H1 (cell line): ENCODE data around the gene CEMIP2. TPM values are rescaled to one million over a fixed set of nuclear protein-coding genes. Genes with fewer than 3 reads are reported as not detected.

Source experiments
- CTCF ChIA-PET: fragments of 300-600 bp; sonication (Branson Sonifier 250); formaldehyde crosslinking; loops from one replicate; lab custom pipeline; 2021; ENCODE audit not compliant: partially characterized antibody; lab: Charles Lee
- POLR2A ChIA-PET: fragments of 300-600 bp; sonication (Branson Sonifier 250); formaldehyde crosslinking; loops from one replicate; lab custom pipeline; 2021; ENCODE audit warnings: inconsistent platforms; ENCODE audit not compliant: partially characterized antibody; lab: Charles Lee
- DNase-seq, 2 experiments: peaks; one replicate each; pipeline versions ENCODE4 v3.0.0 to v3.0.0-alpha.2; 2010 to 2022; ENCODE audit warnings: low spot score in 2 of 2, low read depth in 1 of 2, mixed read lengths in 1 of 2
- FAIRE-seq: peaks from 2 replicates; lab custom pipeline; 2011; peaks lifted over from hg19 to GRCh38; lab: Jason Lieb, UNC
- H2AFZ ChIP-seq: 2 replicates; pipeline ENCODE4 v1.8.1; 2012; ENCODE audit warnings: low read length, inconsistent platforms
- H2AK5ac ChIP-seq: 2 replicates; pipeline ENCODE4 v1.6.1; 2013; ENCODE audit warnings: low read depth, low read length
- H2BK120ac ChIP-seq: replicated peaks from 2 replicates; pipeline ENCODE3; 2013; ENCODE audit warnings: low read depth, low read length, inconsistent platforms
- H2BK12ac ChIP-seq: 2 replicates; pipeline ENCODE4 v1.6.1; 2013; ENCODE audit warnings: low read depth, low read length
- H2BK15ac ChIP-seq: 2 replicates; pipeline ENCODE4 v1.6.1; 2013; ENCODE audit warnings: low read length
- H2BK20ac ChIP-seq: 2 replicates; pipeline ENCODE4 v1.6.1; 2013; ENCODE audit warnings: low read length
- H2BK5ac ChIP-seq: 2 replicates; pipeline ENCODE4 v1.6.1; 2013; ENCODE audit warnings: low read depth, low read length
- H3K14ac ChIP-seq: 2 replicates; pipeline ENCODE4 v1.6.1; 2013; ENCODE audit warnings: inconsistent platforms; ENCODE audit not compliant: insufficient read length
- H3K18ac ChIP-seq: 2 replicates; pipeline ENCODE4 v1.6.1; 2013; ENCODE audit warnings: low read length; ENCODE audit errors: extremely low read depth
- H3K23ac ChIP-seq: 2 replicates; pipeline ENCODE4 v1.6.1; 2013; ENCODE audit warnings: inconsistent platforms; ENCODE audit not compliant: insufficient read length
- H3K23me2 ChIP-seq: 2 replicates; pipeline ENCODE4 v1.6.1; 2013; ENCODE audit warnings: low read depth, low read length
- H3K27ac ChIP-seq: 2 replicates; pipeline ENCODE4 v1.6.1; 2011; ENCODE audit warnings: low read depth, low read length, inconsistent platforms
- H3K27me3 ChIP-seq, 4 experiments: replicated peaks in 1 of 4; 1 replicate in 1 of 4; 2 replicates in 3 of 4; pipeline versions ENCODE4 v1.6.1 to v1.8.1; 2011 to 2013; ENCODE audit warnings: low read length in 3 of 4, mild to moderate bottlenecking in 3 of 4, inconsistent platforms in 2 of 4, mixed read lengths in 2 of 4, moderate library complexity in 1 of 4; ENCODE audit not compliant: control insufficient read depth in 3 of 4, insufficient read depth in 3 of 4; ENCODE audit errors: extremely low read depth in 1 of 4
- H3K36me3 ChIP-seq, 4 experiments: 2 replicates each; pipeline versions ENCODE4 v1.6.1 to v1.8.1; 2011 to 2013; ENCODE audit warnings: mild to moderate bottlenecking in 4 of 4, low read length in 3 of 4, moderate library complexity in 2 of 4, control low read depth in 1 of 4, inconsistent platforms in 1 of 4; ENCODE audit not compliant: insufficient read depth in 4 of 4, control insufficient read depth in 2 of 4
- H3K4ac ChIP-seq: replicated peaks from 2 replicates; pipeline ENCODE3; 2013; ENCODE audit warnings: low read length, low read depth, mixed read lengths, inconsistent platforms; ENCODE audit not compliant: insufficient read length
- H3K4me1 ChIP-seq, 4 experiments: replicated peaks in 1 of 4; 1 replicate in 1 of 4; 2 replicates in 3 of 4; pipeline versions ENCODE4 v1.6.1 to v1.8.1; 2011 to 2013; ENCODE audit warnings: low read length in 3 of 4, inconsistent platforms in 2 of 4, mixed read lengths in 1 of 4; ENCODE audit not compliant: insufficient read depth in 4 of 4, control insufficient read depth in 3 of 4
- H3K4me2 ChIP-seq, 2 experiments: 2 replicates each; pipeline versions ENCODE4 v1.6.1 to v1.8.1; 2011 to 2013; ENCODE audit warnings: low read depth in 2 of 2, low read length in 2 of 2, control low read depth in 1 of 2, inconsistent platforms in 1 of 2, mild to moderate bottlenecking in 1 of 2; ENCODE audit not compliant: insufficient read depth in 1 of 2
- H3K4me3 ChIP-seq, 4 experiments: fragments of 200-600, 300-600 bp in 1 of 4; sonication (generic), shearing (Covaris generic), sonication (Bioruptor Twin) in 1 of 4; 2 replicates each; pipeline versions ENCODE4 v1.5.1 to v1.8.1; 2011 to 2016; ENCODE audit warnings: low read length in 4 of 4, low read depth in 3 of 4, control low read depth in 2 of 4, inconsistent platforms in 2 of 4, mild to moderate bottlenecking in 2 of 4, mixed read lengths in 1 of 4, moderate library complexity in 1 of 4; ENCODE audit not compliant: insufficient read depth in 2 of 4; ENCODE audit errors: extremely low read depth in 1 of 4
- H3K56ac ChIP-seq: replicated peaks from 2 replicates; pipeline ENCODE3; 2013; ENCODE audit warnings: low read depth, mild to moderate bottlenecking, mixed read lengths, low read length, inconsistent platforms; ENCODE audit not compliant: insufficient read length
- H3K79me1 ChIP-seq: 2 replicates; pipeline ENCODE4 v1.6.1; 2013; ENCODE audit warnings: low read depth, low read length, control low read depth
- H3K79me2 ChIP-seq, 2 experiments: 2 replicates each; pipeline versions ENCODE4 v1.6.1 to v1.8.1; 2012 to 2013; ENCODE audit warnings: low read length in 2 of 2, mild to moderate bottlenecking in 2 of 2, inconsistent platforms in 1 of 2; ENCODE audit not compliant: insufficient read depth in 2 of 2, control insufficient read depth in 1 of 2
- H3K9ac ChIP-seq, 4 experiments: replicated peaks in 1 of 4; 1 replicate in 1 of 4; 2 replicates in 3 of 4; pipeline versions ENCODE4 v1.6.1 to v1.8.1; 2011 to 2013; ENCODE audit warnings: low read depth in 3 of 4, low read length in 3 of 4, control low read depth in 2 of 4, mild to moderate bottlenecking in 2 of 4, moderate library complexity in 2 of 4, inconsistent platforms in 1 of 4; ENCODE audit errors: extremely low read depth in 1 of 4
- H3K9me3 ChIP-seq, 2 experiments: 2 replicates each; pipeline versions ENCODE4 v1.6.1 to v1.8.1; 2012 to 2013; ENCODE audit warnings: mild to moderate bottlenecking in 2 of 2, moderate library complexity in 2 of 2, control low read depth in 1 of 2, inconsistent platforms in 1 of 2, low read depth in 1 of 2, low read length in 1 of 2, mixed read lengths in 1 of 2; ENCODE audit not compliant: insufficient read depth in 2 of 2
- H4K20me1 ChIP-seq, 2 experiments: replicated peaks in 1 of 2; 2 replicates each; pipeline versions ENCODE3 to v1.8.1; 2011 to 2013; ENCODE audit warnings: inconsistent platforms in 2 of 2, low read length in 2 of 2, mild to moderate bottlenecking in 1 of 2; ENCODE audit not compliant: insufficient read depth in 2 of 2, control insufficient read depth in 1 of 2
- H4K5ac ChIP-seq: 2 replicates; pipeline ENCODE4 v1.6.1; 2013; ENCODE audit warnings: low read length, low read depth, mixed read lengths, inconsistent platforms; ENCODE audit not compliant: insufficient read length
- H4K8ac ChIP-seq: 2 replicates; pipeline ENCODE4 v1.8.0; 2013; ENCODE audit warnings: mild to moderate bottlenecking, moderate library complexity, low read length, inconsistent platforms; ENCODE audit not compliant: insufficient read depth; ENCODE audit errors: extremely low read depth
- H4K91ac ChIP-seq: replicated peaks from 2 replicates; pipeline ENCODE3; 2013; ENCODE audit warnings: low read length, mixed read lengths, inconsistent platforms; ENCODE audit not compliant: insufficient read length
- ATF2 ChIP-seq: IDR thresholded peaks from 2 replicates; pipeline ENCODE4 v1.6.1; 2012; ENCODE audit warnings: low read length, inconsistent platforms
- JUN ChIP-seq: IDR thresholded peaks from 2 replicates; pipeline ENCODE4 v1.6.1; 2011; ENCODE audit warnings: low read depth, mild to moderate bottlenecking, improper control_type of control experiment, low read length
- RXRA ChIP-seq: IDR thresholded peaks from 2 replicates; pipeline ENCODE4 v1.6.1; 2011; ENCODE audit warnings: low read depth, mild to moderate bottlenecking, low read length, moderate library complexity; ENCODE audit not compliant: insufficient read depth
- SP4 ChIP-seq: IDR thresholded peaks from 2 replicates; pipeline ENCODE4 v1.6.1; 2012; ENCODE audit warnings: low read length, inconsistent platforms
- TBP ChIP-seq: IDR thresholded peaks from 2 replicates; pipeline ENCODE4 v1.6.1; 2011; ENCODE audit warnings: low read depth, low read length, improper control_type of control experiment
- TEAD4 ChIP-seq: IDR thresholded peaks from 2 replicates; pipeline ENCODE4 v1.6.1; 2012; ENCODE audit warnings: low read depth, low read length, inconsistent platforms, mixed read lengths
- WGBS, 2 experiments: shearing (Covaris generic) in 1 of 2; methylation state at CpG; one replicate each; pipeline versions ENCODE4 v1.1.6 to v1.1.7; 2013 to 2015; ENCODE audit warnings: low lambda C conversion rate in 2 of 2, mixed read lengths in 2 of 2, inconsistent platforms in 1 of 2, low coverage in 1 of 2, missing lambda C conversion rate in 1 of 2; ENCODE audit not compliant: insufficient replicate concordance in 2 of 2, insufficient coverage in 1 of 2, insufficient read length in 1 of 2; ENCODE audit errors: extremely low coverage in 1 of 2, missing lambda C conversion rate in 1 of 2; 5-methylcytosine and 5-hydroxymethylcytosine counted together
- polyA plus RNA-seq, 7 experiments: library from polyadenylated mRNA; depleted of rRNA in 3 of 7; stranded (reverse) in 5 of 7; unstranded in 2 of 7; fragments of >200 nt in 5 of 7; fragments of 200-250 nt in 2 of 7; gene quantifications; 1 replicate in 5 of 7; 2 replicates in 1 of 7; 4 replicates in 1 of 7; pipeline versions ENCODE4 v1.2.1 to v1.2.3, GENCODE V29; 2011 to 2013; ENCODE audit warnings: missing spikeins in 2 of 7, mixed read lengths in 2 of 7
- total RNA-seq: library from RNA; stranded (reverse); fragmentation: NEBNext Ultra II Directional; extraction: Animal tissue kit (Norgen Biotek cat#: 25700); gene quantifications from 2 replicates; pipeline ENCODE4 v1.2.1, GENCODE V29; 2021

The CEMIP2 gene
- total and polyA plus RNA-seq, 2 of the 8 experiments (the other 6 are each of a cell fraction or from before 2014, with no cell fraction given) = 25.2 to 52.1 TPM

GRCh38 chr9:71752352-71752751 is 16.0 kb downstream of the CEMIP2 start:
- Histone ChIP-seq H3K18ac (no peak overlapping the region), H4K5ac (no peak overlapping the region), H2BK20ac (no peak overlapping the region), H2AFZ (no peak overlapping the region), H3K56ac (no peak overlapping the region), H3K14ac (no peak overlapping the region), H3K27ac (no peak overlapping the region), H3K23me2 (no peaks in the 10 kb centered on the region; the same call in 1 of the 2 replicates), H3K9me3 (no peaks in the 10 kb centered on the region), H4K20me1 (peaks cover 0 to 2% of the 10 kb centered on the region in 2 experiments), H3K4me1 (peaks cover 2 to 16% (median 6%) of the 10 kb centered on the region in 4 experiments; a peak in 5 of 7 replicates), H4K91ac (no peak overlapping the region), H3K4me2 (no peak overlapping the region), H3K36me3 (peaks cover 0 to 24% (median 5%) of the 10 kb centered on the region in 4 experiments; a peak in 3 of 8 replicates), H3K9ac (no peak overlapping the region), H3K27me3 (no peaks in the 10 kb centered on the region), H3K4ac (no peak overlapping the region), H2BK12ac (no peak overlapping the region), H4K8ac (no peak overlapping the region), H2BK120ac (no peak overlapping the region), H3K79me2 (peaks cover 4 to 68% of the 10 kb centered on the region in 2 experiments; a peak in 3 of 4 replicates), H2BK5ac (no peak overlapping the region), H3K23ac (no peak overlapping the region), H3K79me1 (0 out of 2 replicates have a peak, but pooled peaks cover 2% of the 10 kb centered on the region), H3K4me3 (no peak overlapping the region), H2AK5ac (no peak overlapping the region), H2BK15ac (no peak overlapping the region)
- FAIRE-seq (no peak), DNase-seq (no peak)
- POLR2A ChIA-PET = interaction anchor here (0.5 to 3.9 kb wide), 3 partner anchors 9 to 507 kb away, joined by 3 to 21 read pairs (median 9); partner anchors contain the start of gene CEMIP2
- CTCF ChIA-PET = interaction anchor here (1.3 to 1.6 kb wide), 2 partner anchors 8 to 124 kb away, joined by 4 read pairs; no protein-coding TSS in a partner anchor
- 89% methylated on average over 1 of the region's 1 CpG; no CpG with 5 or more reads in 1 of the 2 experiments for whole genome bisulfite sequencing, 2 experiments
- TF ChIP-seq SP4 (no peak), TBP (no peak), RXRA (no peak), ATF2 (no peak), JUN (no peak), TEAD4 (no peak)
